ENCODE data around the gene SRCAP.

GRCh38 chr16:30736995-30737793 is 38.2 kb downstream of the SRCAP start:
- TF ChIP-seq POLR2A (IDR thresholded peaks at IDR 0.05), result no peak
- TF ChIP-seq CTCF (IDR thresholded peaks at IDR 0.05), result no peak
